ENCODE measurements around the gene BCAP31.

DNA sequence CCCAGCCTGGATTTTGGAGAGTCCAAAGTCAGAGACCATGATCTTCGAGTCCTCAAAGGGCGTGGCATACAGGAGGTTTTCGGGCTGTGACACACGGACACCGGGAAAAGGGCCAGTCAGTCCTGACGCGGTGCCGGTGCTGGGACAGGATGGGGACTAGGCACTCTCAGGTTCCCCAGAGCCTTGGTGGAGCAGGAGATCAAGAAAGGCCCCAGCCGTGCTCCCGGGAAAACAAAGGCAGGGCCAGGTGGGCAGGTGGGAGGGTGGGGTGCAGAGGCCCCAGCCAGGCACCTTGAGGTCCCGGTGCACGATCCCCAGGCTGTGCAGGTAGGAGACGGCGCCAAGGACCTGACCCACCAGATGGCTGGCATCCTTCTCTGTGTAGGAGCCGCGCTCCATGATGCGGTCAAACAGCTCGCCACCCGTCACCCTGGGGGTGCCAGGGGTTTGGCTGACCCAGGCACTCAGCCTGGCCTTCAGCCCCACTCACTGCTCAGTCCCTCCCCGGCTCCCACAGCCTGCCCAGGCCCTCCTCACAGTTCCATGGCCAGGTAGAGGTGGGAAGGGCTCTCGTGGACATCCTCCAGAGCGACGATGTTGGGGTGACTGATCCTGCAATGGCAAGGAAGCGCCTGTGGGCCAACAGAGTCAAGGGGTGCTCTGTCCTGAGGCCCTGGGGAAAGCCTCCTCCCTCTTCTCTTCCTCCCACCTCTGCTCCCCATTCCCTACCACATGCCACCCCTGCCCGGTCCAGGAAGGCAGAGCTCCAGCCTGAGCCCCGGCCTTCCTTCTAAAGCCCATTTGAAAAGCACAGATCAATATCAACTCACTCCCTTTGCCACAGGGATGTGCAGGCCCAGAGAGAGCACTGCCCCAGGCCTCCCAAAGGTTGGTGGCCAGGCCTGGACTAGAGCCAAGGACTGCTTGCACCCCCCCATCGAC lies 52.3 kb downstream of the BCAP31 start:
- TF ChIP-seq, protein P1, sequence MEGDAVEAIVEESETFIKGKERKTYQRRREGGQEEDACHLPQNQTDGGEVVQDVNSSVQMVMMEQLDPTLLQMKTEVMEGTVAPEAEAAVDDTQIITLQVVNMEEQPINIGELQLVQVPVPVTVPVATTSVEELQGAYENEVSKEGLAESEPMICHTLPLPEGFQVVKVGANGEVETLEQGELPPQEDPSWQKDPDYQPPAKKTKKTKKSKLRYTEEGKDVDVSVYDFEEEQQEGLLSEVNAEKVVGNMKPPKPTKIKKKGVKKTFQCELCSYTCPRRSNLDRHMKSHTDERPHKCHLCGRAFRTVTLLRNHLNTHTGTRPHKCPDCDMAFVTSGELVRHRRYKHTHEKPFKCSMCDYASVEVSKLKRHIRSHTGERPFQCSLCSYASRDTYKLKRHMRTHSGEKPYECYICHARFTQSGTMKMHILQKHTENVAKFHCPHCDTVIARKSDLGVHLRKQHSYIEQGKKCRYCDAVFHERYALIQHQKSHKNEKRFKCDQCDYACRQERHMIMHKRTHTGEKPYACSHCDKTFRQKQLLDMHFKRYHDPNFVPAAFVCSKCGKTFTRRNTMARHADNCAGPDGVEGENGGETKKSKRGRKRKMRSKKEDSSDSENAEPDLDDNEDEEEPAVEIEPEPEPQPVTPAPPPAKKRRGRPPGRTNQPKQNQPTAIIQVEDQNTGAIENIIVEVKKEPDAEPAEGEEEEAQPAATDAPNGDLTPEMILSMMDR (IDR thresholded peaks at IDR 0.05) = no peak
- TF ChIP-seq EP300 (IDR thresholded peaks at IDR 0.05) = no peak

Measured in ovary (tissue), 3 donors.